ENCODE results near the gene DBP.

Gene DBP

DNA sequence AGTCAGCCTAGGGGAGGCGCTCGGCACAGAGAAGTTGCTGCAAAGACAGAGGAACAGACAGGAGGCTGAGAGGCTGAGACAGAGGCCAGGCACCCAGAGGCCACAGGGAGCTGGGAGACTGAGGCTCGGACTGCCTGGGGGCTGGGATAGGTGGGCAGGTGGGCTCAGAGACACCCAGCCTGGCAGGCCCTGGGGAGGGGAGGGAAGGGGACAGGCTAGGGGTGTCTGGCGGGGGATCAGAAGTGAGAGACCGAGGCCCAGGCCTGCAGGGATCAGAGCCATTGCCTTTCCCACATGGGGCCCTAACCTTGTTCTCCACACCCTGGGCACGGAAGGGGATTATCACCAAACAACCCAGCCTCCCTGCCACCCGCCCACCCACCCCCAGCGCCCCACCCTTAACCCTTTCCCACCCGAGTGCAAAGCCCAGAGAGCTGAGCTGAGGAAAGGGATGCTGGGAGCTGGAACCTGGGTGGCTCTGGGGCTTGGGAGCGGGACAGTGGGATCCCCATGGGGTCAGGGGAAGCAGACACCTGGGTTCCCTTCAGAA is 34.3 kb upstream of the DBP start:
- no peak for DNase-seq (ENCODE audit: low read depth, low spot score)
- H3K4me1 ChIP-seq (ENCODE audit: insufficient read depth, insufficient read length): peaks cover 8% of the 10 kb centered on the region
- no peaks in the 10 kb centered on the region for H3K27me3 ChIP-seq (ENCODE audit: insufficient read depth, insufficient read length)
- no peak overlapping the region for H3K9ac ChIP-seq (ENCODE audit: insufficient read length, low read depth)
- no peaks in the 10 kb centered on the region for H3K36me3 ChIP-seq (ENCODE audit: insufficient read depth, insufficient read length, low read length)
- H3K9me3 ChIP-seq (ENCODE audit: insufficient read depth, low read length): no peaks in the 10 kb centered on the region
- TF ChIP-seq ZNF274 (IDR thresholded peaks at IDR 0.05; ENCODE audit: low read depth, low read length): no peak
- no peak for TF ChIP-seq YY1 (IDR thresholded peaks at IDR 0.05; ENCODE audit: insufficient read depth, insufficient read length)
- TF ChIP-seq SUZ12 (IDR thresholded peaks at IDR 0.05; ENCODE audit: extremely low read depth, insufficient read depth, insufficient read length): no peak
- no peak overlapping the region for H3K4me3 ChIP-seq (ENCODE audit: insufficient read length, low read depth)

DNA sequence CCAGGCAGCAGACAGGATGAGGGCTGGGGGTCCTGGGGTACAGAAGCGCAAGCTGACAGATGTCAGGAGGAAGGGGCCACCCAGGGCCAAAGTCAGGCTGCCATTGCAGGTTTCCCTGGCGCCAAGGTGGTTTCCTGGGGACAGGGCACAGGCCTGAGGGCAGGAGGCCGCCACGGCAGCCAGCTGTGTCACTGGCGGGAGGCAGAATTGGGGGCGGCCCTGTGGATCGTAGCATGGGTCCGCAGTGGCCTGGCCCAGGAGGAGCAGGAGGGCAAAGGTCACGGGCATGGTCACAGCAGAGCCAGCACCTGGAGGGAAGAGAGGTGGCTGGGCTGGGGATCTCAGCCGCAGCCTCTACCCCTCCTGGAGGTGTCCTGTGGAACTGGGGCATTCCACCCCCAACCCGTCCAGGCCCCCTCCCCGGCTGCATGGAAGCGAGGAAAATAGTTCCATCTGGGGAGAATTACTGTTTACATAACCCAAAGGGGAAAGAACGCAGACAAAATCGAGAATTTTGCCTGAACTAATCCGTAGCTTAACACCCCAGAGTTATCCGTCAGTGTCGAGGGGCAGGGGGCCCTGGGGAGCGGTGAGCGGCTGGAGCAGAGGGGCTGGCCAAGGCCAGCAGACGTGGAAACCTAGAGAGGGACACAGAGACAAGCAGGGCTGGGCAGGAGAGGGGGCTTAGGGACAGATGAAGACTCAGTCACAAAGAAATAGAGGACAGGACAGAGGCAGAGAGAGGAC is 33.7 kb upstream of the DBP start:
- H3K36me3 ChIP-seq (ENCODE audit: insufficient read depth, insufficient read length, low read length): no peaks in the 10 kb centered on the region
- peaks cover 8% of the 10 kb centered on the region for H3K4me1 ChIP-seq (ENCODE audit: insufficient read depth, insufficient read length)
- H3K9me3 ChIP-seq (ENCODE audit: insufficient read depth, low read length): no peaks in the 10 kb centered on the region
- no peak for TF ChIP-seq ZNF274 (IDR thresholded peaks at IDR 0.05; ENCODE audit: low read depth, low read length)
- no peak for TF ChIP-seq SUZ12 (IDR thresholded peaks at IDR 0.05; ENCODE audit: extremely low read depth, insufficient read depth, insufficient read length)
- no peak for TF ChIP-seq YY1 (IDR thresholded peaks at IDR 0.05; ENCODE audit: insufficient read depth, insufficient read length)
- H3K4me3 ChIP-seq (ENCODE audit: insufficient read length, low read depth): no peak overlapping the region
- no peak overlapping the region for H3K9ac ChIP-seq (ENCODE audit: insufficient read length, low read depth)
- H3K27me3 ChIP-seq (ENCODE audit: insufficient read depth, insufficient read length): no peaks in the 10 kb centered on the region
- DNase-seq (ENCODE audit: low read depth, low spot score): no peak

DNA sequence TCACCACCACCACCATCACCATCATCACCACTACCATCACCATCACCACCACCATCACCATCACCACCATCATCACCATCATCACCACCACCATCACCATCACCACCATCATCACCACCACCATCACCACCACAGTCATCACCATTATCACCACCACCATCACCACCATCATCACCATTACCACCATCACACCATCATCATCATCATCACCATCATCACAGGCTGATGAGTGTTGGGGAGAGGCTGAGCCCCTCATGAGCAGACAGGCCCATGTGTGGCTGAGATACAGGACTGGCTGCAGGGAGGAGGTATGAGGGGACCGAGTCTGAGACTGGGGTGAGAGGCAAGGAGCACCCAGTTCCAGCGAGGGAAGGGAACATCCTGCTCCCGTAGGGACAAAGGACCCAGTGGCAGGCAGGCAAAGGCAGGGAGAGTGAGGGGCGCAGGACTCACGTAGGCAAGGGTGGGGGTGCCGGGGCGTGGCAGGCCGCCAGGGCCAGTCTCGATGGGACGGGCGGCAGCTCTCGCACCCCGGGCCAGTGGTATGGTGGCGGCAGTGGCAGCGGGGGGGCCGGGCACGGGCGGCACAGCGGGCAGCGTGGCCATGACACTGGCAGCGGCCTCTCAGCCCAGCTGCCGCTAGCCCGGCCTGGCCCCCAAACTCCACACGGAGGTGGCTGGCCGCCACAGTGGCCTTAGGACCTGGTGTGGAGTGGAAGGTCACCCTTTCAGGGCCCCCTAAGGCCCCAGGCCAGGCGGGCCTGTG is 32.9 kb upstream of the DBP start:
- peaks cover 8% of the 10 kb centered on the region for H3K4me1 ChIP-seq (ENCODE audit: insufficient read depth, insufficient read length)
- TF ChIP-seq YY1 (IDR thresholded peaks at IDR 0.05; ENCODE audit: insufficient read depth, insufficient read length): no peak
- no peak for TF ChIP-seq ZNF274 (IDR thresholded peaks at IDR 0.05; ENCODE audit: low read depth, low read length)
- TF ChIP-seq SUZ12 (IDR thresholded peaks at IDR 0.05; ENCODE audit: extremely low read depth, insufficient read depth, insufficient read length): no peak

DNA sequence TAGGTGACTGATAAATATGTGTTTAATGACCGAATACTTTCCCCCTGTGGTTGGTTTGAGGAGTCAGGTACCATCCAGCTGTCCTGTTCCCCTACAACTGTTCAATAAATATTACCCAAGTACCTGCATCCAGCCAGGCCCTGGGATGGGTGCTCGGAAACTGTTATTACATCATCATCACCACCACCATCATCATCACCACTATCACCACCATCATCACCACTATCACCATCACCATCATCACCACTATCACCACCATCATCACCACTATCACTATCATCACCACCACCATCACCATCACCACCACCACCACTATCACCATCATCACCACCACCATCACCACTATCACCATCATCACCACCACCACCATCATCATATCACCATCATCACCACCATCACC is 31.6 kb upstream of the DBP start:
- no peak for TF ChIP-seq ZNF274 (IDR thresholded peaks at IDR 0.05; ENCODE audit: low read depth, low read length)
- no peak for TF ChIP-seq SUZ12 (IDR thresholded peaks at IDR 0.05; ENCODE audit: extremely low read depth, insufficient read depth, insufficient read length)
- TF ChIP-seq YY1 (IDR thresholded peaks at IDR 0.05; ENCODE audit: insufficient read depth, insufficient read length): no peak
- no peaks in the 10 kb centered on the region for H3K27me3 ChIP-seq (ENCODE audit: insufficient read depth, insufficient read length)
- no peaks in the 10 kb centered on the region for H3K9me3 ChIP-seq (ENCODE audit: insufficient read depth, low read length)
- H3K36me3 ChIP-seq (ENCODE audit: insufficient read depth, insufficient read length, low read length): no peaks in the 10 kb centered on the region
- no peak overlapping the region for H3K4me3 ChIP-seq (ENCODE audit: insufficient read length, low read depth)
- H3K9ac ChIP-seq (ENCODE audit: insufficient read length, low read depth): no peak overlapping the region
- H3K4me1 ChIP-seq (ENCODE audit: insufficient read depth, insufficient read length): peaks cover 5% of the 10 kb centered on the region
- DNase-seq (ENCODE audit: low read depth, low spot score): no peak

More for the DNA sequence above, 32.9 kb upstream of the DBP start:
- no peak for DNase-seq (ENCODE audit: low read depth, low spot score)
- H3K9ac ChIP-seq (ENCODE audit: insufficient read length, low read depth): no peak overlapping the region
- H3K9me3 ChIP-seq (ENCODE audit: insufficient read depth, low read length): no peaks in the 10 kb centered on the region
- no peaks in the 10 kb centered on the region for H3K36me3 ChIP-seq (ENCODE audit: insufficient read depth, insufficient read length, low read length)
- H3K27me3 ChIP-seq (ENCODE audit: insufficient read depth, insufficient read length): no peaks in the 10 kb centered on the region
- no peak overlapping the region for H3K4me3 ChIP-seq (ENCODE audit: insufficient read length, low read depth)

DNA sequence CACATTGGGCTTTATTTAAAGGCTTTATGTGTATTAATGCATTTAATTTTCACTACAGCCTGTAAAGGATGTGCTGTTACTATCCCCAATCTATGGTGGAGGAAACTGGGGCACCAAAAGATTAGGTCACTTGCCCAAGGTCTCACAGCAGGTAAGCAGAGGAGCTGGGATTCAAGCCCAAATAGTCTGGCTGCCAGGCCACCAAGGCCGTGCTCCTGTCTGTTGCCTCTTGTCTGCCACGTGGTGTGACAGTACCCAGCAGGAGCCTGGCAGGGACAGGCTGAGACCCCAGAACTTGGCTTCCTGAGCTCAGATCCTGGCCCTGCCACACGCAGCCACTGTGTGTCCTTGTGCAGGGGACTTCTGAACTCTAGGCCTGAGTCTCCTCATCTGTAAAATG is 31.2 kb upstream of the DBP start:
- H3K4me3 ChIP-seq (ENCODE audit: insufficient read length, low read depth): no peak overlapping the region
- H3K36me3 ChIP-seq (ENCODE audit: insufficient read depth, insufficient read length, low read length): no peaks in the 10 kb centered on the region
- H3K27me3 ChIP-seq (ENCODE audit: insufficient read depth, insufficient read length): no peaks in the 10 kb centered on the region
- no peak for DNase-seq (ENCODE audit: low read depth, low spot score)
- H3K9ac ChIP-seq (ENCODE audit: insufficient read length, low read depth): no peak overlapping the region
- no peaks in the 10 kb centered on the region for H3K9me3 ChIP-seq (ENCODE audit: insufficient read depth, low read length)
- peaks cover 2% of the 10 kb centered on the region for H3K4me1 ChIP-seq (ENCODE audit: insufficient read depth, insufficient read length)
- TF ChIP-seq ZNF274 (IDR thresholded peaks at IDR 0.05; ENCODE audit: low read depth, low read length) (no peak), YY1 (IDR thresholded peaks at IDR 0.05; ENCODE audit: insufficient read depth, insufficient read length) (no peak), SUZ12 (IDR thresholded peaks at IDR 0.05; ENCODE audit: extremely low read depth, insufficient read depth, insufficient read length) (no peak)

DNA sequence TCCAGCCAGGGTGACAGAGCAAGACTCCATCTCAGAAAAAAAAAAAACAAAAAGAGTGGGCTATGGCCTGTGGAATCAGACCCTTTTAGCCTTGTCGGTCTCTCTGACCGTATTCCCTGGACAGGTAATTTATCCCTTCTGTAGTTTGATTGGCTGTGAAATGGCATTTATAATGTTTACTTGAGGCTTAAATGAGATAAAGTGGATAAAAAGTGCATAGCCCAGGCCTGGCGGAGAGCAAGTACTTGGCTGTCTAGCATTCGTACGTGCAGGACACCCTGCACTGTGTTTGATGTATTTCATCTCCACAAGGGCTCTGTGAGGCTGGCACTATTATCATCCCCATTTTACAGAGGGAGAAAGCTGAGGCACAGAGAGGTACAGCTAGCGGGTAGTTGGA is 28.6 kb upstream of the DBP start:
- peaks cover 2% of the 10 kb centered on the region for H3K4me1 ChIP-seq (ENCODE audit: insufficient read depth, insufficient read length)
- no peak overlapping the region for H3K4me3 ChIP-seq (ENCODE audit: insufficient read length, low read depth)
- H3K36me3 ChIP-seq (ENCODE audit: insufficient read depth, insufficient read length, low read length): no peaks in the 10 kb centered on the region
- no peaks in the 10 kb centered on the region for H3K27me3 ChIP-seq (ENCODE audit: insufficient read depth, insufficient read length)
- peaks cover 4% of the 10 kb centered on the region; the same call in 1 of the 2 replicates for H3K9me3 ChIP-seq (ENCODE audit: insufficient read depth, low read length)
- DNase-seq (ENCODE audit: low read depth, low spot score): no peak
- H3K9ac ChIP-seq (ENCODE audit: insufficient read length, low read depth): no peak overlapping the region
- TF ChIP-seq YY1 (IDR thresholded peaks at IDR 0.05; ENCODE audit: insufficient read depth, insufficient read length) (no peak), ZNF274 (IDR thresholded peaks at IDR 0.05; ENCODE audit: low read depth, low read length) (no peak)

DNA sequence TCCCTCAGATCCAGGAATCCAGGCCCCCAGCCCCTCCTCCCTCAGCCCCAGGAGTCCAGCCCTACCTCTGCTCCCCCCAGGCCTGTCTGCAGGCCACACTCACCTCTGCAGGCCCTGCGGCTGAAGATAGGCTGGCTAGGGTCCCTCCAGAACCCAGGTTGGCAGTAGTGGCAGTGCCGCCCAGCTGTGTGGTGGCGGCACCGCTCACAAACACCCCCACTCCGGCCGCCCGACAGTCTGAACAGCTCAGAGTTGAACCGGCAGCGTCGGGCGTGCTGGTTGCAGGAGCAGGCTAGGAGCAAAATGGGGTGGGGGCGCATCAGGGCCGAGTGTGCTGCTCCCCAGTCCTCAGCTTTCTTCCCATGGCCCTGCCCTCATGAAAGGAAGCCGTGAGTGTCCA is 27.3 kb upstream of the DBP start:
- no peak for DNase-seq (ENCODE audit: low read depth, low spot score)
- Histone ChIP-seq H3K36me3 (ENCODE audit: insufficient read depth, insufficient read length, low read length) (no peaks in the 10 kb centered on the region), H3K4me3 (ENCODE audit: insufficient read length, low read depth) (no peak overlapping the region), H3K27me3 (ENCODE audit: insufficient read depth, insufficient read length) (no peaks in the 10 kb centered on the region), H3K9ac (ENCODE audit: insufficient read length, low read depth) (no peak overlapping the region), H3K9me3 (ENCODE audit: insufficient read depth, low read length) (peaks cover 5% of the 10 kb centered on the region; the same call in 1 of the 2 replicates), H3K4me1 (ENCODE audit: insufficient read depth, insufficient read length) (peaks cover 2% of the 10 kb centered on the region)
- TF ChIP-seq ZNF274 (IDR thresholded peaks at IDR 0.05; ENCODE audit: low read depth, low read length) (no peak), YY1 (IDR thresholded peaks at IDR 0.05; ENCODE audit: insufficient read depth, insufficient read length) (no peak), SUZ12 (IDR thresholded peaks at IDR 0.05; ENCODE audit: extremely low read depth, insufficient read depth, insufficient read length) (no peak)

Measured in NT2/D1 (cell line).